ENCODE data around the gene CASP3. TPM values are rescaled to one million over a fixed set of nuclear protein-coding genes. Genes with fewer than 3 reads are reported as not detected.
"Not testable (repeated sequence)": the region's sequence is repeated elsewhere in the genome, so short reads cannot be mapped to it uniquely, and the experiment has no call there.

The CASP3 gene
- total and polyA plus RNA-seq, 12 donors: 8.5 to 44.5 (median 19.4) TPM

DNA sequence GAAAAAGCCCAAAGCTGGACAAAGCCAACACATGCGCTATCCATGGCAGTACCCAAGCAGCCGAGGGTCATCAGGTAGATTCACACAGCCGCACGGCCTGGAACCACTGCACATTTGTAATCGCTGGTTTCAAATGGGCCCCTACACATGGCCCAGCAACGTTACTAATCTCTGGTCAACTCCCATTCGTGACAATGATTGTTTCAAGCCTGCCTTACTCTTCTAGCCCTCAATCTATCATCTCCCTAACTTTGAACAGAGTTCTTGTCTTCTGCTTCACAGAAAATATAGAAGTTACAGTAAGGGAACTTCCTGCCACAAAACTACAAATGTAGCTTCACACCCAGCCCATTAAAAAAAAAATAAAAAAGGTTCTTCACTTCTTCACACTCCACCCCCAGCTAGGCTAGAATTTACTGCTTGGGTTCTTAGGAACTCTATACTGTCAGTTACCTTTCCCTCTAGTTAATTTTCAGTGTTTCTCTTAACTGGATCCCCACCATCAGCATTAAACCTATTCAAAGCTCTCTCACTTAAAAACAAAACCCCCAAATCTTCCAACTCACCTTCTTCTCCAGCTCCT is 24.2 kb downstream of the CASP3 start:
- intact Hi-C loops (cut with DNase I): no loop called here
- Histone ChIP-seq H3K4me3 (no peak overlapping the region), H3K27me3 (no peaks in the 10 kb centered on the region), H3K9me3 (replicated peaks in 1 of 3) (no peaks in the 10 kb centered on the region), H3K36me3 (replicated peaks in 1 of 2) (peaks cover 0 to 30% of the 10 kb centered on the region in 2 donors), H3K27ac (no peak overlapping the region), H3K4me1 (replicated peaks in 1 of 2) (no peaks in the 10 kb centered on the region)
- DNase-seq: no peak
- WGBS, 4 donors: 92 to 97% (median 94%) methylated on average over 7 of the region's 7 CpGs
- no peak for TF ChIP-seq POLR2A (IDR thresholded peaks at IDR 0.05)
- TF ChIP-seq, protein P1, sequence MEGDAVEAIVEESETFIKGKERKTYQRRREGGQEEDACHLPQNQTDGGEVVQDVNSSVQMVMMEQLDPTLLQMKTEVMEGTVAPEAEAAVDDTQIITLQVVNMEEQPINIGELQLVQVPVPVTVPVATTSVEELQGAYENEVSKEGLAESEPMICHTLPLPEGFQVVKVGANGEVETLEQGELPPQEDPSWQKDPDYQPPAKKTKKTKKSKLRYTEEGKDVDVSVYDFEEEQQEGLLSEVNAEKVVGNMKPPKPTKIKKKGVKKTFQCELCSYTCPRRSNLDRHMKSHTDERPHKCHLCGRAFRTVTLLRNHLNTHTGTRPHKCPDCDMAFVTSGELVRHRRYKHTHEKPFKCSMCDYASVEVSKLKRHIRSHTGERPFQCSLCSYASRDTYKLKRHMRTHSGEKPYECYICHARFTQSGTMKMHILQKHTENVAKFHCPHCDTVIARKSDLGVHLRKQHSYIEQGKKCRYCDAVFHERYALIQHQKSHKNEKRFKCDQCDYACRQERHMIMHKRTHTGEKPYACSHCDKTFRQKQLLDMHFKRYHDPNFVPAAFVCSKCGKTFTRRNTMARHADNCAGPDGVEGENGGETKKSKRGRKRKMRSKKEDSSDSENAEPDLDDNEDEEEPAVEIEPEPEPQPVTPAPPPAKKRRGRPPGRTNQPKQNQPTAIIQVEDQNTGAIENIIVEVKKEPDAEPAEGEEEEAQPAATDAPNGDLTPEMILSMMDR (IDR thresholded peaks at IDR 0.05): no peak

DNA sequence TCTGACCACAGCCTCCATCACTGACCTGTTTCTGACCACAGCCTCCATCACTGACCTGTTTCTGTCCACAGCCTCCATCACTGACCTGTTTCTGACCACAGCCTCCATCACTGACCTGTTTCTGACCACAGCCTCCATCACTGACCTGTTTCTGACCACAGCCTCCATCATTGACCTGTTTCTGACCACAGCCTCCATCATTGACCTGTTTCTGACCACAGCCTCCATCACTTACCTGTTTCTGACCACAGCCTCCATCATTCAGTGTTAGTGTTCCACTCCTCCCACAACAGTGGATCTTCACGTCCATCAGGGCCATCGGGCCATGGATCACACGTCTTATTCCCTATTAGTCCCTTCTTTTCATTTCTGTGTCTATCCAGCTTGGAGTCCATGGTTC is 24.7 kb downstream of the CASP3 start:
- H3K27ac ChIP-seq; H3K4me1 ChIP-seq (replicated peaks in 1 of 2); DNase-seq; H3K27me3 ChIP-seq; H3K4me3 ChIP-seq; intact Hi-C loops (cut with DNase I); H3K9me3 ChIP-seq (replicated peaks in 1 of 3): not testable (repeated sequence)
- WGBS, 4 donors: 96 to 98% (median 98%) methylated on average over 3 of the region's 3 CpGs
- peaks cover 0 to 25% of the 10 kb centered on the region in 2 donors for H3K36me3 ChIP-seq (replicated peaks in 1 of 2)

DNA sequence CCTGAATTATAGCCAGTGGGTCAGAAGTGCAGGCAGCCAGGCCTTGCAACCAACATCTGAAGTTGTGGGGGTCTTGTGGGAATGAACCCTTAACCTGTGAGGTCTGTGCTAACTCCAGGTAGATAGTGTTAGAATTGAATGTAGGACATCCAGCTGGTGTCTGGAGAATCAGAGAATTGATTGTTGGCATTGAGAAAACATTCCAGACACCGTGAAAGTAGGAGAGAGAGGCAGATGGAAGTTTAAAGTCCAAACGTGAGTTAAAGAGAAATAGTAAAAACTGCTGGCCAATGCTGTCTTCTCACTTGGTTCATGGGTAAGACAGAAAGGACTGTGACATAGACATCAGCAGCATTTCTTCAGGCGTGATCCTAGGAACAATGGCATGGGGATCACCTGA is 27.7 kb downstream of the CASP3 start:
- TF ChIP-seq, protein P1 (IDR thresholded peaks at IDR 0.05): no peak
- no peak for TF ChIP-seq POLR2A (IDR thresholded peaks at IDR 0.05)
- H3K4me3 ChIP-seq: no peak overlapping the region
- no peak for DNase-seq
- no peak overlapping the region for H3K27ac ChIP-seq
- whole genome bisulfite sequencing, 4 donors: 79 to 88% (median 83%) methylated on average over 3 of the region's 3 CpGs
- intact Hi-C loops (cut with DNase I): no loop called here
- no peaks in the 10 kb centered on the region for H3K27me3 ChIP-seq
- H3K9me3 ChIP-seq (replicated peaks in 1 of 3): no peaks in the 10 kb centered on the region
- H3K36me3 ChIP-seq (replicated peaks in 1 of 2): no peaks in the 10 kb centered on the region
- no peaks in the 10 kb centered on the region for H3K4me1 ChIP-seq (replicated peaks in 1 of 2)

DNA sequence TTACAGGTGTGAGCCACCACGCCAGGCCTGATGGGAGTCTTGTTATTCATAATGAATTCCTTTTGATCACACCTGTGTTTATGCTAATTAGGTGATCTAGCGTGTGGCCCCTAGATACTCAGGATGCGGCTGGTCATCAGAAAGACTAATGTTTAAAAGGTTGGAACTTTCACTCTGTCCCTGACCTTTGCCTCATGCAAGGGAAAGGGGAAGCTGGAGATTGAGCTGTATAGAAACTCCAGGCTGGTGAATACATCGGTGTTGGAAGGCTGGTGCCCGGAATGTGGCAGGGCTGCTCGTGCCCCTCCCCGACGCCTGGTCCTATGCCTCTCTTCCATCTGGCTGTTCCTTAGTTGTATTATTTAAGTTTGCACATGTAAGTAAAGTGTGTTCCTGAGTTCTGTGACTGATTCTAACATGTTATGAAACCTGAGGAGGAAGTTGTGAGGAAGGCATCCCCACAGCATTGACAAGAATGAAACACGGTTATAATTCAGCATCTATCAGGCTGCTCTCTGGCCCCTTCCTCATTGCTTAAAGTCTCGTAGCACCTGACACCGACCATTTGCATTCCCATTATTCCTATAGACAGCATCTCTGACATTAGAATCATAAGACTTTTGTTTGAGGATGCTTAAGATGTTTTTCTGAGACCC is 28.9 kb downstream of the CASP3 start:
- DNase-seq: no peak
- Histone ChIP-seq H3K4me3 (no peak overlapping the region), H3K36me3 (replicated peaks in 1 of 2) (no peaks in the 10 kb centered on the region), H3K27me3 (no peaks in the 10 kb centered on the region), H3K27ac (no peak overlapping the region), H3K4me1 (replicated peaks in 1 of 2) (no peaks in the 10 kb centered on the region), H3K9me3 (replicated peaks in 1 of 3) (no peaks in the 10 kb centered on the region)
- TF ChIP-seq POLR2A (IDR thresholded peaks at IDR 0.05): no peak
- TF ChIP-seq, protein P1 (IDR thresholded peaks at IDR 0.05): no peak
- intact Hi-C loops (cut with DNase I): no loop called here
- WGBS, 4 donors: 82 to 91% (median 86%) methylated on average over 11 of the region's 11 CpGs

All from adrenal gland (tissue), 12 donors.